ENCODE results near the gene LDB3. TPM values are rescaled to one million over a fixed set of nuclear protein-coding genes. Genes with fewer than 3 reads are reported as not detected.

The LDB3 gene
- total RNA-seq, 1 experiment from 2014 or later, result 0.04 TPM

GRCh38 chr10:86699991-86700840 lies 31.9 kb downstream of the LDB3 start:
- Histone ChIP-seq H3F3A (ENCODE audit: low read length, unreplicated experiment) (no peaks in the 10 kb centered on the region), H4K20me1 (ENCODE audit: low read length) (no peaks in the 10 kb centered on the region), H3K4me2 (ENCODE audit: low read length) (no peak overlapping the region), H3K4me3 (ENCODE audit: low read length) (no peak overlapping the region), H3K9ac (ENCODE audit: low read length) (no peak overlapping the region), H3K9me3 (ENCODE audit: low read length) (no peaks in the 10 kb centered on the region), H3K27me3 (ENCODE audit: low read length) (no peaks in the 10 kb centered on the region), H3K36me3 (ENCODE audit: low read depth, low read length) (no peaks in the 10 kb centered on the region), H3K4me1 (ENCODE audit: insufficient read depth, low read length) (no peaks in the 10 kb centered on the region), H3K79me2 (ENCODE audit: low read length) (no peaks in the 10 kb centered on the region), H3K27ac (ENCODE audit: low read length) (no peak overlapping the region), H2AFZ (ENCODE audit: low read length) (no peak overlapping the region), H3K9me2 (replicated peaks; ENCODE audit: low read length) (no peaks in the 10 kb centered on the region)
- CTCF ChIA-PET, result no interaction called here
- TF ChIP-seq EZH2 (IDR thresholded peaks at IDR 0.05; ENCODE audit: low read length, unreplicated experiment) (no peak), EZH2phosphoT487 (IDR thresholded peaks at IDR 0.05; ENCODE audit: borderline replicate concordance, low read length) (no peak), CTCF (conservative IDR thresholded peaks at IDR 0.05; ENCODE audit: low read depth, low read length) (no peak)
- intact Hi-C loops (cut with micrococcal nuclease), result no loop called here
- DNase-seq, result no peak
- POLR2A ChIA-PET (ENCODE audit: unreplicated experiment), result no interaction called here
- no peak for ATAC-seq
- no TSS peak for BruUV-seq (replicated peaks)

- Histone ChIP-seq H3K4me2 (ENCODE audit: low read length) (no peak overlapping the region), H2AFZ (ENCODE audit: low read length) (no peak overlapping the region), H3K4me1 (ENCODE audit: insufficient read depth, low read length) (no peaks in the 10 kb centered on the region), H3K36me3 (ENCODE audit: low read depth, low read length) (no peaks in the 10 kb centered on the region), H3K9ac (ENCODE audit: low read length) (no peak overlapping the region), H3K4me3 (ENCODE audit: low read length) (no peak overlapping the region), H3K79me2 (ENCODE audit: low read length) (no peaks in the 10 kb centered on the region), H3F3A (ENCODE audit: low read length, unreplicated experiment) (no peaks in the 10 kb centered on the region), H3K27me3 (ENCODE audit: low read length) (no peaks in the 10 kb centered on the region), H3K9me3 (ENCODE audit: low read length) (no peaks in the 10 kb centered on the region), H3K9me2 (replicated peaks; ENCODE audit: low read length) (no peaks in the 10 kb centered on the region), H3K27ac (ENCODE audit: low read length) (no peak overlapping the region), H4K20me1 (ENCODE audit: low read length) (no peaks in the 10 kb centered on the region)
- TF ChIP-seq EZH2 (IDR thresholded peaks at IDR 0.05; ENCODE audit: low read length, unreplicated experiment), result no peak
- no peak for TF ChIP-seq CTCF (conservative IDR thresholded peaks at IDR 0.05; ENCODE audit: low read depth, low read length)
- no peak for TF ChIP-seq EZH2phosphoT487 (IDR thresholded peaks at IDR 0.05; ENCODE audit: borderline replicate concordance, low read length)
- ChIA-PET POLR2A (ENCODE audit: unreplicated experiment) (no interaction called here), CTCF (no interaction called here)
- intact Hi-C loops (cut with micrococcal nuclease), result no loop called here
- DNase-seq (no peak), ATAC-seq (no peak)
- no TSS peak for BruUV-seq (replicated peaks)
Measured at GRCh38 chr10:86700851-86701617, 32.7 kb downstream of the LDB3 start.

GRCh38 chr10:86703176-86703575 lies 34.9 kb downstream of the LDB3 start:
- POLR2A ChIA-PET (ENCODE audit: unreplicated experiment), result no interaction called here
- Histone ChIP-seq H3K4me2 (ENCODE audit: low read length) (no peak overlapping the region), H3F3A (ENCODE audit: low read length, unreplicated experiment) (no peaks in the 10 kb centered on the region), H3K9me3 (ENCODE audit: low read length) (no peaks in the 10 kb centered on the region), H3K36me3 (ENCODE audit: low read depth, low read length) (no peaks in the 10 kb centered on the region), H4K20me1 (ENCODE audit: low read length) (no peaks in the 10 kb centered on the region), H3K27me3 (ENCODE audit: low read length) (no peaks in the 10 kb centered on the region), H3K4me1 (ENCODE audit: insufficient read depth, low read length) (no peaks in the 10 kb centered on the region), H2AFZ (ENCODE audit: low read length) (no peak overlapping the region), H3K27ac (ENCODE audit: low read length) (no peak overlapping the region), H3K9ac (ENCODE audit: low read length) (no peak overlapping the region), H3K79me2 (ENCODE audit: low read length) (no peaks in the 10 kb centered on the region), H3K9me2 (replicated peaks; ENCODE audit: low read length) (no peaks in the 10 kb centered on the region), H3K4me3 (ENCODE audit: low read length) (no peak overlapping the region)
- no TSS peak for BruUV-seq (replicated peaks)
- CTCF ChIA-PET, result no interaction called here
- ATAC-seq (no peak), DNase-seq (no peak)
- intact Hi-C loops (cut with micrococcal nuclease), result no loop called here
- TF ChIP-seq EZH2 (IDR thresholded peaks at IDR 0.05; ENCODE audit: low read length, unreplicated experiment) (no peak), CTCF (conservative IDR thresholded peaks at IDR 0.05; ENCODE audit: low read depth, low read length) (no peak), EZH2phosphoT487 (IDR thresholded peaks at IDR 0.05; ENCODE audit: borderline replicate concordance, low read length) (no peak)
